ENCODE results near the gene TMEM9B.

Gene TMEM9B

GRCh38 chr11:8914661-8915018 lies 49.6 kb downstream of the TMEM9B start:
- no peak for DNase-seq (ENCODE audit: low read depth)
- TF ChIP-seq CTCF (conservative IDR thresholded peaks at IDR 0.05; ENCODE audit: low read depth, low read length), result no peak
- H3K4me3 ChIP-seq (ENCODE audit: low read length), result no peak overlapping the region

GRCh38 chr11:8913961-8914660 lies 50.1 kb downstream of the TMEM9B start:
- TF ChIP-seq CTCF (conservative IDR thresholded peaks at IDR 0.05; ENCODE audit: low read depth, low read length), result peak; percentile 85
- no peak for DNase-seq (ENCODE audit: low read depth)
- H3K4me3 ChIP-seq (ENCODE audit: low read length), result no peak overlapping the region

GRCh38 chr11:8911029-8911823 lies 53.0 kb downstream of the TMEM9B start, which contains the start of gene AKIP1:
AKIP1 (plus strand) TSS chr11:8911189; CDS start chr11:8911450, 261 bp downstream.
- TF ChIP-seq CTCF (conservative IDR thresholded peaks at IDR 0.05; ENCODE audit: low read depth, low read length), result no peak
- peak within 1 kb of the TSS; percentile 76 for H3K4me3 ChIP-seq (ENCODE audit: low read length)
- peak; percentile 73 for DNase-seq (ENCODE audit: low read depth)

GRCh38 chr11:8910649-8911026 lies 53.6 kb downstream of the TMEM9B start:
- H3K4me3 ChIP-seq (ENCODE audit: low read length), result peak overlapping the region; percentile 76
- DNase-seq (ENCODE audit: low read depth), result no peak
- TF ChIP-seq CTCF (conservative IDR thresholded peaks at IDR 0.05; ENCODE audit: low read depth, low read length), result no peak

- DNase-seq (ENCODE audit: low read depth), result no peak
- H3K4me3 ChIP-seq (ENCODE audit: low read length), result no peak overlapping the region
- TF ChIP-seq CTCF (conservative IDR thresholded peaks at IDR 0.05; ENCODE audit: low read depth, low read length), result no peak
Observed at GRCh38 chr11:8908099-8908498, 56.1 kb downstream of the TMEM9B start.

GRCh38 chr11:8907116-8907515 lies 57.1 kb downstream of the TMEM9B start:
- no peak overlapping the region for H3K4me3 ChIP-seq (ENCODE audit: low read length)
- no peak for TF ChIP-seq CTCF (conservative IDR thresholded peaks at IDR 0.05; ENCODE audit: low read depth, low read length)

More at GRCh38 chr11:8907116-8907515, 57.1 kb downstream of the TMEM9B start:
- no peak for DNase-seq (ENCODE audit: low read depth)

Measured in retinal pigment epithelial cell (primary cell).